Measurements from ENCODE around the gene AK5.

AK5 gene

DNA sequence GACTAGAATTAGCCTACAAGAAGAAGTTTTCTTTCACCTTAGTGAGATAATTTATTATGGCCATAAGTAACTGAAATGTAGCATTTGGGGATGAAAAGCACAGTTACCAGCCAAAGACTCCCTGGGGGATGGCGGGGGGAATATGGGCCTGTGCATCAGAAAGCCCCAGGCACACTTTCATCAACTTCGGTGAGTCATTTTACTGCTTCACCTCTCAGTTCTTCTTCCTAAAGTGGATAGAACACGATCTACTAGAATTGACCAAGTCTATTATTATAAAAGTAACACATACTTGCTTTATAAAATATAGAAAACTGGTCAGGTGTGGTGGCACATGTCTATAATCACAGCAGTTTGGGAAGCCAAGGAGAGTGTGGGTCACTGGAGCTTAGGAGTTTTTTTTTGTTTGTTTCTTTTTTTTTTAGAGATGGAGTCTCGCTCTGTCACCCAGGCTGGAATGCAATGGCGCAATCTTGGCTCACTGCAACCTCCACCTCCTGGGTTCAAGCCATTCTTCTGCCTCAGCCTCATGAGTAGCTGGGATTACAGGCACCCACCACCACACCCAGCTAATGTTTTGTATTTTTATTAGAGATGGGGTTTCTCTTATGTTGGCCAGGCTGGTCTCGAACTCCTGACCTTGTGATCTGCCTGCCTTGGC lies 258.8 kb downstream of the AK5 start:
- DNase-seq (ENCODE audit: low read depth, low spot score): no peak

DNA sequence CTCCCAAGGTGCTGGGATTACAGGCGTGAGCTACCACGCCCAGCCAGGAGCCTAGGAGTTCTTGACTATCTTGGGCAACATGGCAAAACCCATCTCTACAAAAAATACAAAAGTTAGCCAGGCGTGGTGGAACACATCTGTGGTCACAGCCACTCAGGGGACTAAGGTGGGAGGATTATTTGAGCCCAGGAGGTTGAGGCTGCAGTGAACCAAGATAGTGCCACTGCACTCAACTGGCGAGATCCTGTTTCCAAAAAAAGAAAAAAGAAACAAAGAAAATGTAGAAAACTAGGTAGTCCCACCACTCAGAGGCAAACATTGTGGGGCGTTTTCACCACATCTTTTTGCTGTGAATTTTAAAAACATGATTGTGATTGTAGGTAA lies 259.3 kb downstream of the AK5 start:
- no peak for DNase-seq (ENCODE audit: low read depth, low spot score)

DNA sequence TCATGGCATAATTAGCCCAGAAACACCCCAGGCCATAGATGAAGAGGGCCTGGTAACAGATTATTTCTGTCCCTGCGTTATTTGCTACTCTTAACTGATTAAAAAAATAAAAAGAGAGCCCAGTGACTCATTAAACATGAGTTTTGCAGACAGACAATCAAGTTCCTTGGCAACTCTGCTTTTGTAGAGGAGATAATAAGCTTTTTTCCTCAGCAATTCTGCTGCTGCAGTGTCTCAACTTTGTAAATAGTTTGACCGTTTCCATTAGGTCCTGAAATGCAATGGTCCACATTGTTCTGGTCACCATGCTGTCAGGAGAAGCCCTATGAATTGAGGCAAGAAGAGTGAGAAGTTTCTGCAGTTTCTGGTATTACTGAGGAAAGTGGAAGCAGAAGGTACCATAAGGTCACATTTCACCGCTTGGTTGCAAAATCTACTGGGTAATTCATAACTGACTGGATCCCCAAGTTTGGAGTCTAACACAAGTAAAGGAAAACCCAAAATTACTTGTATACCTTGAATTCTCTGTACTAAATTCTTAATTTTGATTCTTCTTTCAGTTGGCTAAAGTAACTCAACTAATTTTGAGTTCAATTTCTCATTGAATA lies 261.1 kb downstream of the AK5 start:
- DNase-seq (ENCODE audit: low read depth, low spot score): no peak

DNA sequence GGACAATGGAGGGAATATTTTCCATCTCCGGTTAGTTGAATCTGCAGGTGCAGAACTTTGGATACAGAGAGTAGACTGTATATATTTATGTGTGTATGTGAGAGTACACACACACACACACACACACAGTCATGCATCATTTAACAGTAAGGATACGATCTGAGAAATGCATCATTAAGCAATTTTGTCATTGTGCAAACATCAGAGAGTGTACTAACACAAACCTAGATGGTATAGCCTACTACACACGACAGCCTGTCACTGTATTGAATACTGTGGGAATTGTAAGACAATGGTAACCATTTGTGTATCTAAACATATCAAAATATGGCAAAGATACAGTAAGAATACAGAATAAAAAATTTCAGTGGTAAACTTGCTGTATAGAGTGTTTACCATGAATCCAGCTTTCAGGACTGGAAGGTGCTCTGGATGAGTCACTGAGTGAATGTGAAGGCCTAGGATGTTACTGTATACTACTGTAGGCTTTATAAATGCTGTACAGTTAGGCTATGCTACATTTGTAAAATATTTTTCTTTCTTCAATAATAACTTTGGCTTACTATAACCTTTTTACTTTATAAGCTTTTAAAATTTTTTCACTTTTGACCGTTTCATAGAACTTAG lies 262.1 kb downstream of the AK5 start:
- no peak for DNase-seq (ENCODE audit: low read depth, low spot score)

DNA sequence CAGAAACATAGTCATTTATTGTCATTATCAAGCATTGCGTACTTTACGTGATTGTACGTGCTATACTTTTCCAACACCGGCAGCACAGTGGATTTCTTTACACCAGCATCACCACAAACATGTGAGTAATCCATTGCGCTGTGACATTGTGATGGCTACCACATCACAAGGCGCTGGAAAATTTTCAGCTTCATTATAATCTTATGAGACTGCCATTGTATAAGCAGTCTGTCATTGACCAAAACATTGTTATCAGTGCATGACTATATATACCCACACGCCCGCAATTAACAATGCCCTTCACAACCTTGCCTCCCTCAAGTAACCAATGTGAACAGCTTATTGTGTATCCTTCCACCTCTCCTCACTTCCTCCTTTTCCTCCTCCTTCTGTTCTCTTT lies 263.0 kb downstream of the AK5 start:
- DNase-seq (ENCODE audit: low read depth, low spot score): no peak

DNA sequence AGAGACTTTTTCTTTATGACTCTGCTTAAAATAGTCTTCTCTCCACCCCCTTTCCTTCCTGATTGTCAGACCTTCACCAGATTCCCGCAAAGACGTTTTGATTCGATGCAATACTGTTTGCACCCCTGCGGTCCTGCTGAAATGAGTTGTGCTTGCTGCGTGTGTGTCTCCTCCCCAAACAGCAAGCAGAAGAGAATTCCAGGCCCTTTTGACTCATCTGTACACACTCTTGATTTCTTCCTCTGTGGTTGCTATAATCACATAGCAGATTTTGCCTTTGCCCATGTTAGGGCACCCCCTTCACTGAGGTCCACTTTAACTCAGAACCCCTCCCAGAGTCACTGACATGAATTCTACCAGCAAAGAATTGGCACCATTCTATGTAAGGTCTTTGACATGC lies 264.2 kb downstream of the AK5 start:
- DNase-seq (ENCODE audit: low read depth, low spot score): no peak

DNA sequence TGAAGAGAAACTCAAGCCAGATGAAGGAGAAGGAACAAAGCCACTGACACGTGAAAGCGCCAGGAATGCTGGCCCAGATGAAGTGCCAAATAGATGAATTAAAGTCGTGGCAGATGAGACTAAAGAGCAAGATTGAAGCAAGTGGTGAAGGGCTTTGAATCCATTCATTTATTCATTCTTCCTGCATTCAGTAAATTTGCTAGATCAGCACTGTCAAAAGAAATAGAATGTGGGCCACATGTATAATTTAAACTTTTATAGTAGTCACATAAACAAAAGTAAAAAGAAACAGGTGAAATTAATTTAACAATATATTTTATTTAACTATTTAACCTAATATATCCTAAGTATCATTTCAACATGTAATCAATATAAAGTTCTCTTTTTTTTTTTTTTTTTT lies 265.1 kb downstream of the AK5 start:
- no peak for DNase-seq (ENCODE audit: low read depth, low spot score)

DNA sequence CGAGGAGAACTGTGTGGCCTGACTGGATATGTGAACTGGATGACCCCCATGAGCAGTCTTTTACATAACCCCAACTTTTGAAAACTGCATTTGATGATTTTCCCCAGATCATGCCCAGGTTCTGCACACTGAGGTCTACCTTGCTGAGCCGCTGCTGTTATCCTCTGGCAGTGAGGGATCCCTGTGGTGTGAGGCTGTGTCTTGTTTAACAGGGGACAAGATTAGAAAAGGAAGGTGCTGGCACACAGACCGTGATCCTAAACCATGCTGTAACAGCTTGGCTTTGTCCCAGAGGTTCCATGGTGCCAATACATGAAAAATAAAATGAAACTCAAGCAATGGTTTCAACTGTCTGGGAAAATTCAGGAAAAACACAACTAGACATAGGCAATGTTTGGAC lies 266.5 kb downstream of the AK5 start:
- DNase-seq (ENCODE audit: low read depth, low spot score): no peak

DNA sequence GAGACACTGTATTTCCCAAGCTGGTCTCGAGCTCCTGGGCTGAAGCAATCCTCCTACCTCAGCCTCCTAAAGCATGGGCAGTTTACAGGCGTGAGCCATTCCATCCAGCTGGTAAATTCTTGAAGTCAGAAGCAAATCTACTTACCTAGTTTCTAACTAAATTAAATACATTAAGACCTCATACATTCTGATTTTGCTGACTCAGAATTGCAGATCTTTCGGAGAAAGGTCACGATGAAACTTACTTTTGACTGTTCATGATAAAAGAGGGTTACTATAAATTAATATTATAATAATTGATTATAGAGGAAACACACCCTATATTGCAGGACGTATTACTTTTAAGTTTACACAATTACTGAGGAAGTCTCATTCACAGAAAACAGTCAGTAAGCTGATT lies 268.3 kb downstream of the AK5 start:
- no peak for DNase-seq (ENCODE audit: low read depth, low spot score)

DNA sequence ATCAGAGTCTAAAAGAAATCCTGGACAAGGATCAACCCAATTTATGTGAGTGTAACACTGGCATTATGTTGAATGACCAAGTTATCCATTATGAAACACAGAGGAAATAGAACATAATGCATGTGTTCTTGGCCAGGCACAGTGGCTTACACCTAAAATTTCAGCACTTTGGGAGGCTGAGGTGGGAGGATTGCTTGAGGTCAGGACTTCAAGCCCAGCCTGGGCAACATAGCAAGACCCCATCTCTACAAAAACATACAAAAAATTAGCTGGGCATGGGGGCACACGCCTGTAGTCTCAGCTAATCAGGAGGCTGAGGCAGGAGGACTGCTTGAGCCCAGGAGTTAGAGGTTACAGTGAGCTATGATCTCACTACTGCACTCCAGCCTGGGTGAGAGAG lies 270.8 kb downstream of the AK5 start:
- no peak for DNase-seq (ENCODE audit: low read depth, low spot score)

DNA sequence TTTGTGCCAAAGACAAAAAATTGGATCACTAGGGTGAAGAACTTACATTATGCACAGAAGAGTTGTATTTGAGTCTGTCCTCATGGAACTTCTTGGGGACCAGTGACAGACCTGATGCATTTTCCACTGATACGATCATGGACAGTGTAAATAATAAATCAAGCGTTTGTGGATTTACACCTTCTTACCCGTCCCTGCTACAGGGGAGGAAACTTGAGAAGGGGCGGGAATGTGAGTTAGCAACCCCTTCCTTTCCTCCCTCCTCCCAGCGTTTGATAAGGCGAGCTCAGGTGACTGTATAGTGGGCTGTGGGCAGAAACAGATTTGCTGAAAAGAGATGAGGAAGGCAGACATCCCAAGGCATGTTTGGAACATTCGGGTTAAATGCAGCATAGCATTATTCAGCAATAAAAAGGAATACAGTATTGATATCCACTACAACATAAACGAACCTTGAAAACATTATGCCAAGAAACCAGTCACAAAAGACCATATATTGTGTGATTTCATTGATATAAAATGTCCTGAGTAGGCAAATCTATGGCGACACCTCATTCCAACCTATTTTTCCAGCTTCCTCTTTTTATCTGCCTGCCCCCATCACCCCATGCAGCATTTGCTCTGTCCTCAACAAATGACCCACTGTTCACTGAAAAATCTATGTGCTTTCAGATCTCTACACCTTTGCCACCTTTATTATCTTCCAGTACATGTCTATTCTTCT lies 271.9 kb downstream of the AK5 start:
- no peak for DNase-seq (ENCODE audit: low read depth, low spot score)

DNA sequence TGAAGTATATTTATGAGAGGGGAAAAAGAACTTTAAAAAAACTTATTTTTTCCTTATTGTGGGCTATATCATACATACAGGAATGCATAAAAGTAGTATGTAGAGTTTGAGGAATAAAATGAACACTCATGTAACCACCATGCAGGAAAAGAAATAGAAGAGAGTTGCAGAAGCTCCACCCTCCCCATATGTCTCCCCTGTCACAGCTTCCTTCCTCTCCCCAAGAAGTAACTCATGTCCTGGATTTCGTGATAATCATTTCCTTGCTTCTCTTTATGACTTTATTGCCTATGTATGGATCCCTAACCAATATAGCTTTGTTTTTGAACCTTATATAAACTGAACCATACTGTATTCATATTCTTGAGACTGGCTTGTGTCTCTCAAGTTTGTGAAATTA lies 274.2 kb downstream of the AK5 start:
- DNase-seq (ENCODE audit: low read depth, low spot score): no peak

DNA sequence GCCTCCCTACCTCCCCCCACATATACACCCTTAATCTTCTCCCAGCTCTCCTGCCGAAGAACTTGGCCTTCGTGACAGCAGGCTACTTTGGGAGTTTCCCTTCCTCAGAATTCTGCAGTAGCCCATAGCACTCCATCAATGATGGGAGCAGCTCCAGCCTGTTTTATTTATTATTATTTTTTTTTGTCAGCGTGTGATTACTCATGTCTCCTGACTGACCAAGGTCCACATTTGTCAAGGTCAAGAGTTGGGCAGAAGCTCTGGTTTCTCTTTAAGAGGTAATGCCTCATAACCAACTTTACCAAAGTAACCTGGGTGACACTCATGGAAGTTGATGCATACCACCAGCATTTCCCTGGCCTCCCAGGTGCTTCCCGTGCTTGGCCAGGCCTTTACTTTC lies 275.2 kb downstream of the AK5 start:
- DNase-seq (ENCODE audit: low read depth, low spot score): no peak

DNA sequence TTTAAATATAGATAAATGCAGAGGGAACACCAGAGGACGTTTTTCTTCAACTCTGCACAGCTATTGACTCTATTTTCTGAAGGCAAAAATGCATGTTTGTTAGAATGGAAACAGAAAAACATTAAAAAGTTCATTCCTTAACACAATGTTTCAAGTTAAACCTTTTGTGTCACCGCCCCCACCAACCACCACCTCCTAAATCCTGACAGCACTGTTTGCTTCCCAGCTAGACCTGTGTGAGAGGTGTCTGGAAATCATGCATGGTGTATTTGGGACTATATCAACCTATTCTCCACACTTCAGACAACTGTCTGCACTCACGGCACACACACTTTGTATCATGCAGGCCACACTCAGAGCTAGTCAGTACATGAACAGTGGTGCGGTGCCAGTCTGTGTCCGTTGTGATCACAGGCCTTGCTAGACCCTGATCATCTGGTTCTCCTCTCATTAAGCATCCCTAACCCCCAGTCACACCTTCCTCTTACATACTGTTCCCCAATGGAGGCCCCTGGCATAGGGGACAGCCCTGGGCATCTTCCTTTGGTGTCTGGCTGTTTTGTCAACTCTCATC lies 276.9 kb downstream of the AK5 start:
- no peak for DNase-seq (ENCODE audit: low read depth, low spot score)

DNA sequence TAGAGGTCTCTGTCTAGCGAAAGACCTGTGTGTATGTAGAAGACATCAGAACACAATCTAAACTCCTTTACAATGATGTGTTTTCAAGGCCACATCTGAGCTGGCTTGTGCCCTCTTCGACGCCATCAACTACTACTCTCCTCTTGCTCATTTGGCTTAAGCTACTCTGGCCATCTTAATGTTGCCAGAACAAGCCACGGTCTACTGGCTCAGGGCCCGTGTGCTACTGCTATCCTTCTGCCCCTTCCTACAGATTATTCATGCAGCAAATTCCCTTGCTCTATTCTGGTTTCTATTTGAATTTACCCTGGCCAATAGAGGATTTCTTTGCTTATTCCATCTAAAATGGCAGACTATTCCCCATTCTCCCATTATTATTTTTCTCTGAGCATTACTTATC lies 278.9 kb downstream of the AK5 start:
- no peak for DNase-seq (ENCODE audit: low read depth, low spot score)

DNA sequence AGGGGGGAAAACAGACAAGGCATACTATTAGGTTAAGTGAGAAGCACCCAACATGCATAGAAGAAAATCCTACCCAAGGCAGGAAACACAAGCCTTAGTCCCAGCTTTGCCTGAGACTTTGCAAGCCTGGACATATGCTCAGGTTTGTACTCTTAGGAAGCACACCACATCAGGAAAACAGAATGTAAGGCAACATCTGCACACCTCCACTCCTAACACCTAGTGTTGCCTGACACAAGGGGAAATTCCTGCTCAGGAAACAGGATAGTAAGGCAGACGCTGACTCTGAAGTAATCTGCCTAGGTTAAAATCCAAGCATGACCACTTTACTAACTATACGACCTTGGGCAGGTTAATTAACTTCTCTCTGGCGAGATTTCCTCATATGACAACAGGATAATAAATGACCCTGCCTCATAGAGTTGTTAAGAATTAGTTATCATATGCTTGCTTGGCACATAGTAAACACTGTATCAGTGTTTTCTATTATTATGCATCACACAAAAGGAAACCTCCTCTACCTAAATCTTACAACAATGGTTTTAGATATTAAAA lies 280.9 kb downstream of the AK5 start:
- no peak for DNase-seq (ENCODE audit: low read depth, low spot score)

DNA sequence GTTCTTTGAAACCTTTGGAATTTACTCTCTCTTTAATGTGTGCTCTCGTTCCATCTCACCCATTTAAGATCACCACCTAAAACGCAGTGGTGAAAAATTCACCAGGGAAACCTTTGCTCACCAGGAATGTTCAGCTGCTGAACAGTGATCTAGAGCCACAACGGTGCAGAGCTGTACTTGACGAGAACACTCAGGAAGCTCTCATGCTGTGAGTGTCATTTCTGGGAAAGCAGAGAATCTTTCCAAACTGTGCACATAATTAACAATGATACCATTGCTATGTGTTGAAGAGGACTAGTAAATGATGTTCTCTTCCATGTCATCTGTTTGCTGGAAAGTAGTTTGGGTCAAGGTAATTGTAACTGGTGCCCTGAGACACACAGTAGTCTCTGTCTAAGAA lies 283.5 kb downstream of the AK5 start:
- DNase-seq (ENCODE audit: low read depth, low spot score): no peak

DNA sequence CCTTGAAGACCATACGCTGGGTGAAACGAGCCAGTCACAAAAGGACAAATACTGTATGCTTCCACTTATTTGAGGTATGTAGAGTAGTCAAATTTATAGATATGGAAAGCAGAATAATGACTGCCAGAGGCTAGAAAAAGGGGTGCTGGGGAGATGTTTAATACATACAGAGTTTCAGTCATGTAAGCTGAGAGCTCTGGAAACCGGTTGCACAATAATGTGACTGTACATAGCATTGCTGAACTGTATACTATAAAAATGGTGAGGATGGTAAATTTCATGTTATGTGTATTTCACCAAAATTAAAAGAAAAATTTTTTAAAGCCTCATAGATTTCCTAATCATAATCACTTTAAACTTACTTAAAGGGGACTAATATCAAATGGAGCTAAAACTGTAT lies 289.8 kb downstream of the AK5 start:
- no peak for DNase-seq (ENCODE audit: low read depth, low spot score)

DNA sequence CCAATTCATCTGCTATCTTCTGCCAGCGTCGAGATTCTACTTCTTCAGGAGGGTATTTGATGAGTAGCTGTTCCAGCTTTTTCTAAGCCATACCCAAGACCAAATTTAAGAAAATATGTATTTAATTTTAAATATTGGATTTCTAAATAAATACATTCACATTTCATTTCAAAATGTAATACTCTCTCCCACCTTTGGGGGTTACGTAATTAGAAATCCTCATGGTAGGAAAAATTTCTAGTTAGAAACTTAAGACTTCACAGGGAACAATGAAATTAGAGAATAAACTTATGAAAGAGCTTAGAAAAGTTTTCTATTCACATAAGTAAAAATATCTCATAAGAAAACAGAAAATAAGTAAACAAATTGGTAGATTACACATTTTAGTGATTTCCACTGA lies 297.7 kb downstream of the AK5 start:
- no peak for DNase-seq (ENCODE audit: low read depth, low spot score)

DNA sequence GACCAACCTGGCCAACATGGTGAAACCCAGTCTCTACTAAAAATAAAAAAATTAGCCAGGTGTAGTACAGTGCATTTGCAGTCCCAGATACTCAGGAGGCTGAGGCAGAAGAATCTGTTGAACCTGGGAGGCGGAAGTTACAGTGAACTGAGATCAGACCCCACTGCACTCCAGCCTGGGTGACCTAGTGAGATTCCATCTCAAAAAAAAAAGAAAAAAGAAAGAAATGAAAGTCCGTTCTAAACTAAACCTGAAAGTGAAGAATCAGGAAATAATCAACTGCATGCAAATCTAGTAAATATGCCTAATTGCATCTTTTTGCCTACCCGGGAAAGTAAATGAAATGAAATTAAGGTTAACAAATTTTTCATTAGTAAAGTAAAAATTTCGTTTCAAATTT lies 301.1 kb downstream of the AK5 start:
- no peak for DNase-seq (ENCODE audit: low read depth, low spot score)

DNA sequence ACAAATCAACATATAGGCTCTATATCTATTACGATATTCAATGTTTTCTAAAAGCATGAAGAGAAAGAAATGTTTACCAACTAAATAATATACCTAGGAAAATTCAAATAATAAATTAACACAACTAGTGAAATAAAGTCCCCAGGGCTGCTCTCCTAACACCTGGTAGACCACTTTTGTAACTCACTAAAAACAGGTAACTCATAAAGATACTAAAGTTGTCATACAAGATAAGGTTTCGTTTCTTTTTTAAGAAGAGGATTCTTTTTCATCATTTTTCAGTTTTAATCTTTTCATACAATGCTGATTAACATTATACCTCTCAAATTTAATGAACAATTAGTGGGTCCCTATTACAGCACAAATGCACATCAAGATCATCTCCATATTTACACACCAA lies 301.7 kb downstream of the AK5 start:
- DNase-seq (ENCODE audit: low read depth, low spot score): no peak

DNA sequence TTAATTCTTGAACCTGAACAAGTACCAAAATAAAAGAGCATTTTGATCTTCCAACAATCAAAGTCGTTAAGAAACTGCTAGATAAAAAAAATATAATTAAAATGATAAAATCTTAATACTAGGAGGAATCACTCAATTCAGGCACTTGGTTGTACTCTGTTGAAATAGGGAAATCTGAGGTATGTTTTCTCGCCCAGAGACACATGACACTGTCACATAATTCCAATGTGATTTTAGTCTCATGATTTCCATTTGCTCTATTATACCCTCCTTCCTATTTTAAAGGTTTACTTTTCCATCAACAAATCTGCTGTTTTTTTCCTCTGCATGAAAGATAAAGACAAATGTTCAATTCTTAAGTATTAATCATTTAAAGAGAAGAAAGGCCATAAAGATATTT lies 303.1 kb downstream of the AK5 start:
- no peak for DNase-seq (ENCODE audit: low read depth, low spot score)
